NCI-H2107 treated with DMSO at 0.1 percent for 48 hours (cell line): ENCODE measurements around the gene C1orf87.

Experiments
- DNase-seq: peaks from one replicate; lab custom pipeline; 2025; ENCODE audit not compliant: unreplicated experiment; lab: John Stamatoyannopoulos, UW

The C1orf87 gene

GRCh38 chr1:59949648-59950047 is 123.9 kb downstream of the C1orf87 start:
- no peak for DNase-seq

GRCh38 chr1:59948990-59949389 is 124.6 kb downstream of the C1orf87 start:
- DNase-seq: no peak

- DNase-seq: peak; percentile 77
These were observed 126.3 kb downstream of the C1orf87 start for GRCh38 chr1:59947047-59947938.

- no peak for DNase-seq
These were observed 127.8 kb downstream of the C1orf87 start for GRCh38 chr1:59945790-59946189.
